ENCODE measurements around the gene VAPA. TPM values are rescaled to one million over a fixed set of nuclear protein-coding genes. Genes with fewer than 3 reads are reported as not detected.

VAPA gene
- total and polyA plus RNA-seq, 9 of the 15 experiments (the other 6 are each of a cell fraction or from before 2014, with no cell fraction given): 219 to 902 (median 526) TPM

DNA sequence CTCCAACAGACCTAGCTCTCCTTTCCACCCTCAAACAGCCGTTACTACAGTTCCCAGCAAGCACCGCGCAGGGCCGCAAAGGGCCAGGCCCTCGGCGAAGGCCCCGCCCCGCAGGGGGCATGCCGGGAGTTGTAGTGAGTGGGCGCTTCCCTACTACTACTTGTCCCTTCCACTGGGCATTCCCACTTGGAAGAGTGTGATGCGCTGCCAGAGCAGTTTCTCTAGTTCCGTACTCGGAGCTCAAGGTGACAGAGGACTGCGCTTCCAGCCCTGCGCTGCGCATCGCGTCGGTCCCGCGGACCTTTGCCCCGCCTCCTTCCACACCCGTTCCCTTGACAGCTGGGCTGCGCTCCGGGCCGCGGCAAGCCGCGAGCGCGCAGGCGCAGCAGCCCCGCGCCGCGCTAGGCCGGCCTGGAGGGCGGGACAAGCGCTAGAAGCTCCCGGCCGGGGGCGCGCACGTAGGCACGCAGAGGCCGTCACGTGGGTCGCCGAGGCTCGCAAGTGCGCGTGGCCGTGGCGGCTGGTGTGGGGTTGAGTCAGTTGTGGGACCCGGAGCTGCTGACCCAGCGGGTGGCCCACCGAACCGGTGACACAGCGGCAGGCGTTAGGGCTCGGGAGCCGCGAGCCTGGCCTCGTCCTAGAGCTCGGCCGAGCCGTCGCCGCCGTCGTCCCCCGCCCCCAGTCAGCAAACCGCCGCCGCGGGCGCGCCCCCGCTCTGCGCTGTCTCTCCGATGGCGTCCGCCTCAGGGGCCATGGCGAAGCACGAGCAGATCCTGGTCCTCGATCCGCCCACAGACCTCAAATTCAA, at the start of gene VAPA (continued):
- TF ChIP-seq, protein P1, sequence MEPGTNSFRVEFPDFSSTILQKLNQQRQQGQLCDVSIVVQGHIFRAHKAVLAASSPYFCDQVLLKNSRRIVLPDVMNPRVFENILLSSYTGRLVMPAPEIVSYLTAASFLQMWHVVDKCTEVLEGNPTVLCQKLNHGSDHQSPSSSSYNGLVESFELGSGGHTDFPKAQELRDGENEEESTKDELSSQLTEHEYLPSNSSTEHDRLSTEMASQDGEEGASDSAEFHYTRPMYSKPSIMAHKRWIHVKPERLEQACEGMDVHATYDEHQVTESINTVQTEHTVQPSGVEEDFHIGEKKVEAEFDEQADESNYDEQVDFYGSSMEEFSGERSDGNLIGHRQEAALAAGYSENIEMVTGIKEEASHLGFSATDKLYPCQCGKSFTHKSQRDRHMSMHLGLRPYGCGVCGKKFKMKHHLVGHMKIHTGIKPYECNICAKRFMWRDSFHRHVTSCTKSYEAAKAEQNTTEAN (CRISPR knock-in tag; IDR thresholded peaks at IDR 0.05): peak; percentile 77; the same call in 1 of the 2 replicates
- peak; percentile 49; the same call in 1 of the 2 replicates for TF ChIP-seq MYNN (IDR thresholded peaks at IDR 0.05)
- TF ChIP-seq MYNN (CRISPR knock-in tag; IDR thresholded peaks at IDR 0.05): no peak
- peak; percentile 93 for TF ChIP-seq RAD51 (IDR thresholded peaks at IDR 0.05; ENCODE audit: borderline replicate concordance, low read depth)
- peak; percentile 91; the same call in 1 of the 2 replicates for TF ChIP-seq ZNF830 (CRISPR knock-in tag; IDR thresholded peaks at IDR 0.05)
- TF ChIP-seq FIP1L1 (IDR thresholded peaks at IDR 0.05; ENCODE audit: low read depth, low read length, poor library complexity, severe bottlenecking): peak; percentile 70
- 0 out of 2 replicates have a peak, but pooled peaks have one; percentile 51 for TF ChIP-seq ZNF239 (CRISPR knock-in tag; IDR thresholded peaks at IDR 0.05)
- TF ChIP-seq, protein P2, sequence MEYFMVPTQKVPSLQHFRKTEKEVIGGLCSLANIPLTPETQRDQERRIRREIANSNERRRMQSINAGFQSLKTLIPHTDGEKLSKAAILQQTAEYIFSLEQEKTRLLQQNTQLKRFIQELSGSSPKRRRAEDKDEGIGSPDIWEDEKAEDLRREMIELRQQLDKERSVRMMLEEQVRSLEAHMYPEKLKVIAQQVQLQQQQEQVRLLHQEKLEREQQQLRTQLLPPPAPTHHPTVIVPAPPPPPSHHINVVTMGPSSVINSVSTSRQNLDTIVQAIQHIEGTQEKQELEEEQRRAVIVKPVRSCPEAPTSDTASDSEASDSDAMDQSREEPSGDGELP (CRISPR knock-in tag; IDR thresholded peaks at IDR 0.05; ENCODE audit: borderline replicate concordance): peak; percentile 97
- TF ChIP-seq SNIP1 (IDR thresholded peaks at IDR 0.05; ENCODE audit: low read depth): peak; percentile 80
- TF ChIP-seq, protein P3, sequence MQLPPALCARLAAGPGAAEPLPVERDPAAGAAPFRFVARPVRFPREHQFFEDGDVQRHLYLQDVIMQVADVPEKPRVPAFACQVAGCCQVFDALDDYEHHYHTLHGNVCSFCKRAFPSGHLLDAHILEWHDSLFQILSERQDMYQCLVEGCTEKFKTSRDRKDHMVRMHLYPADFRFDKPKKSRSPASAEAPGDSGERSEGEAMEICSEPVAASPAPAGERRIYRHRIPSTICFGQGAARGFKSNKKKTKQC (CRISPR knock-in tag; IDR thresholded peaks at IDR 0.05): peak; percentile 75
- TF ChIP-seq ATF1 (CRISPR knock-in tag; IDR thresholded peaks at IDR 0.05): no peak
- TF ChIP-seq ATF1 (tag; IDR thresholded peaks at IDR 0.05): peak; percentile 90
- TF ChIP-seq CSDE1 (IDR thresholded peaks at IDR 0.05): no peak
- TF ChIP-seq WHSC1 (IDR thresholded peaks at IDR 0.05; ENCODE audit: low read length): no peak
- peak; percentile 86 for TF ChIP-seq TAF1 (IDR thresholded peaks at IDR 0.05; ENCODE audit: control insufficient read depth, extremely low read depth, insufficient read depth, low read length, severe bottlenecking)
- peak; percentile 50; the same call in 1 of the 2 replicates for TF ChIP-seq CEBPG (CRISPR knock-in tag; IDR thresholded peaks at IDR 0.05)
- no peak for TF ChIP-seq CEBPG (tag; conservative IDR thresholded peaks at IDR 0.05 in 1 of 2, IDR thresholded peaks at IDR 0.05 in 1 of 2)
- 0 out of 2 replicates have a peak, but pooled peaks have one; percentile 50 for TF ChIP-seq SRSF3 (IDR thresholded peaks at IDR 0.05; ENCODE audit: insufficient read depth, low read length)
- TF ChIP-seq RBBP5 (IDR thresholded peaks at IDR 0.05; ENCODE audit: borderline replicate concordance, insufficient read depth, low read length, poor library complexity, severe bottlenecking): peak; percentile 97
- TF ChIP-seq, protein P4, sequence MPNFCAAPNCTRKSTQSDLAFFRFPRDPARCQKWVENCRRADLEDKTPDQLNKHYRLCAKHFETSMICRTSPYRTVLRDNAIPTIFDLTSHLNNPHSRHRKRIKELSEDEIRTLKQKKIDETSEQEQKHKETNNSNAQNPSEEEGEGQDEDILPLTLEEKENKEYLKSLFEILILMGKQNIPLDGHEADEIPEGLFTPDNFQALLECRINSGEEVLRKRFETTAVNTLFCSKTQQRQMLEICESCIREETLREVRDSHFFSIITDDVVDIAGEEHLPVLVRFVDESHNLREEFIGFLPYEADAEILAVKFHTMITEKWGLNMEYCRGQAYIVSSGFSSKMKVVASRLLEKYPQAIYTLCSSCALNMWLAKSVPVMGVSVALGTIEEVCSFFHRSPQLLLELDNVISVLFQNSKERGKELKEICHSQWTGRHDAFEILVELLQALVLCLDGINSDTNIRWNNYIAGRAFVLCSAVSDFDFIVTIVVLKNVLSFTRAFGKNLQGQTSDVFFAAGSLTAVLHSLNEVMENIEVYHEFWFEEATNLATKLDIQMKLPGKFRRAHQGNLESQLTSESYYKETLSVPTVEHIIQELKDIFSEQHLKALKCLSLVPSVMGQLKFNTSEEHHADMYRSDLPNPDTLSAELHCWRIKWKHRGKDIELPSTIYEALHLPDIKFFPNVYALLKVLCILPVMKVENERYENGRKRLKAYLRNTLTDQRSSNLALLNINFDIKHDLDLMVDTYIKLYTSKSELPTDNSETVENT (CRISPR knock-in tag; IDR thresholded peaks at IDR 0.05): peak; percentile 95
- no peak for TF ChIP-seq KLF10 (CRISPR knock-in tag; IDR thresholded peaks at IDR 0.05)
- TF ChIP-seq THRAP3 (IDR thresholded peaks at IDR 0.05; ENCODE audit: borderline replicate concordance): no peak
- TF ChIP-seq NR2C1 (IDR thresholded peaks at IDR 0.05): no peak
- TF ChIP-seq NR2C1 (tag; IDR thresholded peaks at IDR 0.05): peak; percentile 95
